ENCODE data around the gene DAPP1. TPM values are rescaled to one million over a fixed set of nuclear protein-coding genes. Genes with fewer than 3 reads are reported as not detected.

The DAPP1 gene
- total and polyA plus RNA-seq, 2 of the 8 experiments (the other 6 are each of a cell fraction or from before 2014, with no cell fraction given): not detected

DNA sequence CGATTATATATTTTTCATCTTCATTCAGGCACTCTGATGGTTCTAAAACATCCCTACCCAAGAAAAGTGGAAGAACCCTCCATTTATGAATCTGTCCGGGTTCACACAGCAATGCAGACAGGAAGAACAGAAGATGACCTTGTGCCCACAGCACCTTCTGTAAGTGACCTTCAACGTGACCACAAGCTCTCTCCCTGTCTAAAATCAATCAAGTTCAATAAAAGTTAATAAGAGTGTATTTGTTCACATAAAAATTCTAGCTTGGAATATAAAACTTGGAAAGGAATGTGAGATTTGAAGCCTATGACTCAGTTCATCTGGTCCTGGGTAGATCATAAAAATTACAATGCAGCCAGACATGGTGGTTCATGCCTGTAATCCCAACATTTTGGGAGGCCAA, 36.6 kb downstream of the DAPP1 start (continued):
- TF ChIP-seq, protein P1, sequence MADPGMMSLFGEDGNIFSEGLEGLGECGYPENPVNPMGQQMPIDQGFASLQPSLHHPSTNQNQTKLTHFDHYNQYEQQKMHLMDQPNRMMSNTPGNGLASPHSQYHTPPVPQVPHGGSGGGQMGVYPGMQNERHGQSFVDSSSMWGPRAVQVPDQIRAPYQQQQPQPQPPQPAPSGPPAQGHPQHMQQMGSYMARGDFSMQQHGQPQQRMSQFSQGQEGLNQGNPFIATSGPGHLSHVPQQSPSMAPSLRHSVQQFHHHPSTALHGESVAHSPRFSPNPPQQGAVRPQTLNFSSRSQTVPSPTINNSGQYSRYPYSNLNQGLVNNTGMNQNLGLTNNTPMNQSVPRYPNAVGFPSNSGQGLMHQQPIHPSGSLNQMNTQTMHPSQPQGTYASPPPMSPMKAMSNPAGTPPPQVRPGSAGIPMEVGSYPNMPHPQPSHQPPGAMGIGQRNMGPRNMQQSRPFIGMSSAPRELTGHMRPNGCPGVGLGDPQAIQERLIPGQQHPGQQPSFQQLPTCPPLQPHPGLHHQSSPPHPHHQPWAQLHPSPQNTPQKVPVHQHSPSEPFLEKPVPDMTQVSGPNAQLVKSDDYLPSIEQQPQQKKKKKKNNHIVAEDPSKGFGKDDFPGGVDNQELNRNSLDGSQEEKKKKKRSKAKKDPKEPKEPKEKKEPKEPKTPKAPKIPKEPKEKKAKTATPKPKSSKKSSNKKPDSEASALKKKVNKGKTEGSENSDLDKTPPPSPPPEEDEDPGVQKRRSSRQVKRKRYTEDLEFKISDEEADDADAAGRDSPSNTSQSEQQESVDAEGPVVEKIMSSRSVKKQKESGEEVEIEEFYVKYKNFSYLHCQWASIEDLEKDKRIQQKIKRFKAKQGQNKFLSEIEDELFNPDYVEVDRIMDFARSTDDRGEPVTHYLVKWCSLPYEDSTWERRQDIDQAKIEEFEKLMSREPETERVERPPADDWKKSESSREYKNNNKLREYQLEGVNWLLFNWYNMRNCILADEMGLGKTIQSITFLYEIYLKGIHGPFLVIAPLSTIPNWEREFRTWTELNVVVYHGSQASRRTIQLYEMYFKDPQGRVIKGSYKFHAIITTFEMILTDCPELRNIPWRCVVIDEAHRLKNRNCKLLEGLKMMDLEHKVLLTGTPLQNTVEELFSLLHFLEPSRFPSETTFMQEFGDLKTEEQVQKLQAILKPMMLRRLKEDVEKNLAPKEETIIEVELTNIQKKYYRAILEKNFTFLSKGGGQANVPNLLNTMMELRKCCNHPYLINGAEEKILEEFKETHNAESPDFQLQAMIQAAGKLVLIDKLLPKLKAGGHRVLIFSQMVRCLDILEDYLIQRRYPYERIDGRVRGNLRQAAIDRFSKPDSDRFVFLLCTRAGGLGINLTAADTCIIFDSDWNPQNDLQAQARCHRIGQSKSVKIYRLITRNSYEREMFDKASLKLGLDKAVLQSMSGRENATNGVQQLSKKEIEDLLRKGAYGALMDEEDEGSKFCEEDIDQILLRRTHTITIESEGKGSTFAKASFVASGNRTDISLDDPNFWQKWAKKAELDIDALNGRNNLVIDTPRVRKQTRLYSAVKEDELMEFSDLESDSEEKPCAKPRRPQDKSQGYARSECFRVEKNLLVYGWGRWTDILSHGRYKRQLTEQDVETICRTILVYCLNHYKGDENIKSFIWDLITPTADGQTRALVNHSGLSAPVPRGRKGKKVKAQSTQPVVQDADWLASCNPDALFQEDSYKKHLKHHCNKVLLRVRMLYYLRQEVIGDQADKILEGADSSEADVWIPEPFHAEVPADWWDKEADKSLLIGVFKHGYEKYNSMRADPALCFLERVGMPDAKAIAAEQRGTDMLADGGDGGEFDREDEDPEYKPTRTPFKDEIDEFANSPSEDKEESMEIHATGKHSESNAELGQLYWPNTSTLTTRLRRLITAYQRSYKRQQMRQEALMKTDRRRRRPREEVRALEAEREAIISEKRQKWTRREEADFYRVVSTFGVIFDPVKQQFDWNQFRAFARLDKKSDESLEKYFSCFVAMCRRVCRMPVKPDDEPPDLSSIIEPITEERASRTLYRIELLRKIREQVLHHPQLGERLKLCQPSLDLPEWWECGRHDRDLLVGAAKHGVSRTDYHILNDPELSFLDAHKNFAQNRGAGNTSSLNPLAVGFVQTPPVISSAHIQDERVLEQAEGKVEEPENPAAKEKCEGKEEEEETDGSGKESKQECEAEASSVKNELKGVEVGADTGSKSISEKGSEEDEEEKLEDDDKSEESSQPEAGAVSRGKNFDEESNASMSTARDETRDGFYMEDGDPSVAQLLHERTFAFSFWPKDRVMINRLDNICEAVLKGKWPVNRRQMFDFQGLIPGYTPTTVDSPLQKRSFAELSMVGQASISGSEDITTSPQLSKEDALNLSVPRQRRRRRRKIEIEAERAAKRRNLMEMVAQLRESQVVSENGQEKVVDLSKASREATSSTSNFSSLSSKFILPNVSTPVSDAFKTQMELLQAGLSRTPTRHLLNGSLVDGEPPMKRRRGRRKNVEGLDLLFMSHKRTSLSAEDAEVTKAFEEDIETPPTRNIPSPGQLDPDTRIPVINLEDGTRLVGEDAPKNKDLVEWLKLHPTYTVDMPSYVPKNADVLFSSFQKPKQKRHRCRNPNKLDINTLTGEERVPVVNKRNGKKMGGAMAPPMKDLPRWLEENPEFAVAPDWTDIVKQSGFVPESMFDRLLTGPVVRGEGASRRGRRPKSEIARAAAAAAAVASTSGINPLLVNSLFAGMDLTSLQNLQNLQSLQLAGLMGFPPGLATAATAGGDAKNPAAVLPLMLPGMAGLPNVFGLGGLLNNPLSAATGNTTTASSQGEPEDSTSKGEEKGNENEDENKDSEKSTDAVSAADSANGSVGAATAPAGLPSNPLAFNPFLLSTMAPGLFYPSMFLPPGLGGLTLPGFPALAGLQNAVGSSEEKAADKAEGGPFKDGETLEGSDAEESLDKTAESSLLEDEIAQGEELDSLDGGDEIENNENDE (IDR thresholded peaks at IDR 0.05; ENCODE audit: insufficient replicate concordance, low read length): no peak
- no peak for TF ChIP-seq TEAD4 (IDR thresholded peaks at IDR 0.05; ENCODE audit: low read depth, low read length)
- TF ChIP-seq CREB1 (IDR thresholded peaks at IDR 0.05): no peak
- TF ChIP-seq BCL11A (IDR thresholded peaks at IDR 0.05; ENCODE audit: low read depth in 2 of 2, low read length in 2 of 2): no peak
- no peak for TF ChIP-seq HDAC2 (IDR thresholded peaks at IDR 0.05; ENCODE audit: borderline replicate concordance in 1 of 2, low read depth in 2 of 2, low read length in 2 of 2)
- TF ChIP-seq CBX5 (IDR thresholded peaks at IDR 0.05; ENCODE audit: low read depth, low read length): no peak
- no peak for TF ChIP-seq EZH2 (IDR thresholded peaks at IDR 0.05; ENCODE audit: low read depth, low read length, severe bottlenecking)
- no peak for TF ChIP-seq TCF12 (IDR thresholded peaks at IDR 0.05; ENCODE audit: low read depth, low read length)
- TF ChIP-seq CHD1 (IDR thresholded peaks at IDR 0.05; ENCODE audit: low read depth, low read length): no peak
- TF ChIP-seq RFX5 (IDR thresholded peaks at IDR 0.05; ENCODE audit: borderline replicate concordance, low read depth, low read length): no peak
- TF ChIP-seq RNF2 (IDR thresholded peaks at IDR 0.05; ENCODE audit: borderline replicate concordance, low read depth, low read length, missing control alignments, poor library complexity, severe bottlenecking): no peak

All from H1 (cell line).